ENCODE data around the gene EMC10.

Gene EMC10

DNA sequence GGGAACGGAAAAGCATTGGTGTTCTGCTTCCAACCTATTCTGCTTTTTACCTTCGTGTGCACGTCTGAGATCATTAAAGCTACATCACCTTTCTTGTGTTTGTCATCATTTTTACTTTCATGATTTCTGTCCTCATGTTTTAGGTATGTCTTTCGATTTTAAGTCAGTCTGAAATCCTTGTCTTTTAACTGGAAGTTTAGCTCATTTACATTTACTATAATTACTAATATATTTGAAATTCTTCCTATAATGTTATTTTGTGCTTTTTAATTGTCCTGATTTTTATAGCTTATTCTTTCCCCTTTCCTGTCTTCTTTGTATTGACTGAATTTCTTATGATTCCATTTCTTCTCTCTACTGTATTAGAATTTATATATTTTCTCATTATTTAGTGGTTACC lies 56.6 kb downstream of the EMC10 start:
- no peak overlapping the region for H3K27ac ChIP-seq (ENCODE audit: low read depth, low read length)
- no peaks in the 10 kb centered on the region for H3K36me3 ChIP-seq (ENCODE audit: control insufficient read depth, low read length)
- no peak overlapping the region for H3K4me3 ChIP-seq (ENCODE audit: low read length)
- TF ChIP-seq, protein P1, sequence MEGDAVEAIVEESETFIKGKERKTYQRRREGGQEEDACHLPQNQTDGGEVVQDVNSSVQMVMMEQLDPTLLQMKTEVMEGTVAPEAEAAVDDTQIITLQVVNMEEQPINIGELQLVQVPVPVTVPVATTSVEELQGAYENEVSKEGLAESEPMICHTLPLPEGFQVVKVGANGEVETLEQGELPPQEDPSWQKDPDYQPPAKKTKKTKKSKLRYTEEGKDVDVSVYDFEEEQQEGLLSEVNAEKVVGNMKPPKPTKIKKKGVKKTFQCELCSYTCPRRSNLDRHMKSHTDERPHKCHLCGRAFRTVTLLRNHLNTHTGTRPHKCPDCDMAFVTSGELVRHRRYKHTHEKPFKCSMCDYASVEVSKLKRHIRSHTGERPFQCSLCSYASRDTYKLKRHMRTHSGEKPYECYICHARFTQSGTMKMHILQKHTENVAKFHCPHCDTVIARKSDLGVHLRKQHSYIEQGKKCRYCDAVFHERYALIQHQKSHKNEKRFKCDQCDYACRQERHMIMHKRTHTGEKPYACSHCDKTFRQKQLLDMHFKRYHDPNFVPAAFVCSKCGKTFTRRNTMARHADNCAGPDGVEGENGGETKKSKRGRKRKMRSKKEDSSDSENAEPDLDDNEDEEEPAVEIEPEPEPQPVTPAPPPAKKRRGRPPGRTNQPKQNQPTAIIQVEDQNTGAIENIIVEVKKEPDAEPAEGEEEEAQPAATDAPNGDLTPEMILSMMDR (IDR thresholded peaks at IDR 0.05; ENCODE audit: low read depth, low read length, poor library complexity, severe bottlenecking): no peak
- no peak for TF ChIP-seq EZH2phosphoT487 (IDR thresholded peaks at IDR 0.05; ENCODE audit: borderline replicate concordance, low read length)
- no peaks in the 10 kb centered on the region for H4K20me1 ChIP-seq (ENCODE audit: control insufficient read depth, insufficient read depth, low read depth, low read length)
- no peaks in the 10 kb centered on the region for H3K9me2 ChIP-seq (replicated peaks; ENCODE audit: control insufficient read depth, low read length)
- no peaks in the 10 kb centered on the region for H3K4me1 ChIP-seq (ENCODE audit: control insufficient read depth, low read length)
- no peak overlapping the region for H3K4me2 ChIP-seq (ENCODE audit: low read length)
- H3K79me2 ChIP-seq (ENCODE audit: control insufficient read depth, low read length): no peaks in the 10 kb centered on the region
- H3K27me3 ChIP-seq (ENCODE audit: control insufficient read depth, low read length): peaks cover 3% of the 10 kb centered on the region; the same call in 1 of the 2 replicates
- no peaks in the 10 kb centered on the region for H3F3A ChIP-seq (ENCODE audit: control insufficient read depth, insufficient read depth)
- H3K9me3 ChIP-seq (ENCODE audit: control insufficient read depth, insufficient read depth, low read length): peaks cover 11% of the 10 kb centered on the region

- peaks cover 3% of the 10 kb centered on the region; the same call in 1 of the 2 replicates for H3K27me3 ChIP-seq (ENCODE audit: control insufficient read depth, low read length)
- H3K4me3 ChIP-seq (ENCODE audit: low read length): no peak overlapping the region
- H3K9me2 ChIP-seq (replicated peaks; ENCODE audit: control insufficient read depth, low read length): no peaks in the 10 kb centered on the region
- H3K9me3 ChIP-seq (ENCODE audit: control insufficient read depth, insufficient read depth, low read length): peaks cover 11% of the 10 kb centered on the region
- no peaks in the 10 kb centered on the region for H3K79me2 ChIP-seq (ENCODE audit: control insufficient read depth, low read length)
- H3F3A ChIP-seq (ENCODE audit: control insufficient read depth, insufficient read depth): no peaks in the 10 kb centered on the region
- H4K20me1 ChIP-seq (ENCODE audit: control insufficient read depth, insufficient read depth, low read depth, low read length): no peaks in the 10 kb centered on the region
- no peaks in the 10 kb centered on the region for H3K36me3 ChIP-seq (ENCODE audit: control insufficient read depth, low read length)
- no peak overlapping the region for H3K27ac ChIP-seq (ENCODE audit: low read depth, low read length)
- no peaks in the 10 kb centered on the region for H3K4me1 ChIP-seq (ENCODE audit: control insufficient read depth, low read length)
- H3K4me2 ChIP-seq (ENCODE audit: low read length): no peak overlapping the region
- TF ChIP-seq EZH2phosphoT487 (IDR thresholded peaks at IDR 0.05; ENCODE audit: borderline replicate concordance, low read length): no peak
- TF ChIP-seq, protein P1 (IDR thresholded peaks at IDR 0.05; ENCODE audit: low read depth, low read length, poor library complexity, severe bottlenecking): no peak
These were observed 58.2 kb downstream of the EMC10 start for GRCh38 chr19:50534478-50534877.

DNA sequence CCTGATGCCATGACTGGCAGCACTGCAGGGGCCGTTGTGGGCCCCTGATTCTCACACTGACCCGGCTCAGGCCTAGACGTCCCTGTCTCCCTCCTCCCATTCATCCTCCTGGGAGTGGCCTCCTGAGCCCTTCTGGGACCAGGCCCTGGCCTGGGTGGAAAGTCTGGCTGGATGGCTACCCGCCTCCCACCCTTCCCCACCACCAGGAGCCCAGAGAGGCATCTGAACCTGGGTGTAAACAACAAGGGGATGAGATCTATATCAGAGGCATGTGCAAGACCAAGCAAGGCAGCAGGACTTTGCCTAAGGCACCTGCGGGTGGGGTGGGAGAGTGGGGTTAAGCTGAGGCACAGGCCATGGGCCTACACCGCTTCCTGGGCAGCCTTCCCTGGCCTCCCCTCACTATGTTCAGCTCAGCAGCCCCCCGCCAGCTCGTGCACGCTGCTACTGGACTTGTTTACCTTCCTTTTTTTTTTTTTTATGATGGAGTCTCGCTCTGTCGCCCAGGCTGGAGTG lies 59.4 kb downstream of the EMC10 start:
- TF ChIP-seq, protein P1 (IDR thresholded peaks at IDR 0.05; ENCODE audit: low read depth, low read length, poor library complexity, severe bottlenecking): no peak
- TF ChIP-seq EZH2phosphoT487 (IDR thresholded peaks at IDR 0.05; ENCODE audit: borderline replicate concordance, low read length): no peak
- peaks cover 11% of the 10 kb centered on the region for H3K9me3 ChIP-seq (ENCODE audit: control insufficient read depth, insufficient read depth, low read length)
- no peak overlapping the region for H3K4me2 ChIP-seq (ENCODE audit: low read length)
- H3F3A ChIP-seq (ENCODE audit: control insufficient read depth, insufficient read depth): no peaks in the 10 kb centered on the region
- H3K79me2 ChIP-seq (ENCODE audit: control insufficient read depth, low read length): no peaks in the 10 kb centered on the region
- H3K27ac ChIP-seq (ENCODE audit: low read depth, low read length): no peak overlapping the region
- H3K9me2 ChIP-seq (replicated peaks; ENCODE audit: control insufficient read depth, low read length): no peaks in the 10 kb centered on the region
- H3K36me3 ChIP-seq (ENCODE audit: control insufficient read depth, low read length): no peaks in the 10 kb centered on the region
- H4K20me1 ChIP-seq (ENCODE audit: control insufficient read depth, insufficient read depth, low read depth, low read length): no peaks in the 10 kb centered on the region
- peaks cover 3% of the 10 kb centered on the region; the same call in 1 of the 2 replicates for H3K27me3 ChIP-seq (ENCODE audit: control insufficient read depth, low read length)
- H3K4me3 ChIP-seq (ENCODE audit: low read length): no peak overlapping the region
- H3K4me1 ChIP-seq (ENCODE audit: control insufficient read depth, low read length): no peaks in the 10 kb centered on the region
